ENCODE measurements around the gene PSMA6. TPM values are rescaled to one million over a fixed set of nuclear protein-coding genes. Genes with fewer than 3 reads are reported as not detected.

PSMA6 gene
- polyA plus RNA-seq (2013, experiment 1 of 2), result 410 TPM
- polyA plus RNA-seq (2013, experiment 2 of 2), result 407 TPM

GRCh38 chr14:35292051-35292769 lies at the start of gene PSMA6:
Gene PSMA6, plus strand, starts transcription at chr14:35292382. Its CDS starts 95 bp downstream, at chr14:35292477.
- Histone ChIP-seq H2AK5ac (ENCODE audit: low read length) (no peak within 1 kb of the TSS), H3K4me2 (ENCODE audit: low read length) (peak within 1 kb of the TSS; percentile 91)
- WGBS (ENCODE audit: extremely low coverage, insufficient coverage, low lambda C conversion rate), result no CpG with 5 or more reads among the region's 40 CpGs

GRCh38 chr14:35242599-35243311 lies 49.4 kb upstream of the PSMA6 start:
- Histone ChIP-seq H2BK120ac (ENCODE audit: low read depth, low read length) (no peak overlapping the region), H2AK5ac (ENCODE audit: low read length) (no peak overlapping the region), H2BK5ac (ENCODE audit: low read length) (no peak overlapping the region), H3K4me1 (ENCODE audit: control insufficient read depth, low read depth, low read length) (no peaks in the 10 kb centered on the region), H3K4me3 (ENCODE audit: low read length) (no peak overlapping the region), H3K56ac (ENCODE audit: low read length) (no peak overlapping the region), H3K4ac (ENCODE audit: low read depth, low read length) (no peak overlapping the region), H3K27me3 (ENCODE audit: insufficient read depth, low read length, poor library complexity) (no peaks in the 10 kb centered on the region), H4K5ac (ENCODE audit: low read length) (no peak overlapping the region), H2BK15ac (replicated peaks; ENCODE audit: low read depth) (no peak overlapping the region), H3K27ac (ENCODE audit: low read depth, low read length) (no peak overlapping the region), H3K79me1 (ENCODE audit: low read length) (no peaks in the 10 kb centered on the region), H4K8ac (ENCODE audit: low read depth, low read length) (no peak overlapping the region), H3K79me2 (ENCODE audit: control insufficient read depth, insufficient read depth, low read length) (no peaks in the 10 kb centered on the region), H3K23ac (ENCODE audit: low read length) (no peak overlapping the region), H3K36me3 (ENCODE audit: control insufficient read depth, insufficient read depth, low read length) (no peaks in the 10 kb centered on the region), H3K18ac (ENCODE audit: low read length) (no peak overlapping the region), H3K4me2 (ENCODE audit: low read length) (no peak overlapping the region), H3K9ac (ENCODE audit: low read length) (no peak overlapping the region)
- DNase-seq, result no peak
- no CpG with 5 or more reads among the region's 5 CpGs for WGBS (ENCODE audit: extremely low coverage, insufficient coverage, low lambda C conversion rate)

More at GRCh38 chr14:35292051-35292769, at the start of gene PSMA6:
- Histone ChIP-seq H3K18ac (ENCODE audit: low read length) (peak within 1 kb of the TSS; percentile 77), H3K27ac (ENCODE audit: low read depth, low read length) (peak within 1 kb of the TSS; percentile 67), H3K23ac (ENCODE audit: low read length) (peak within 1 kb of the TSS; percentile 51), H3K56ac (ENCODE audit: low read length) (peak within 1 kb of the TSS; percentile 99), H3K9ac (ENCODE audit: low read length) (peak within 1 kb of the TSS; percentile 98), H3K79me2 (ENCODE audit: control insufficient read depth, insufficient read depth, low read length) (peaks cover 40% of the 10 kb centered on the region), H3K27me3 (ENCODE audit: insufficient read depth, low read length, poor library complexity) (no peaks in the 10 kb centered on the region), H3K4me3 (ENCODE audit: low read length) (peak within 1 kb of the TSS; percentile 94), H4K5ac (ENCODE audit: low read length) (no peak within 1 kb of the TSS), H2BK120ac (ENCODE audit: low read depth, low read length) (no peak within 1 kb of the TSS), H2BK5ac (ENCODE audit: low read length) (peak within 1 kb of the TSS; percentile 85), H3K4ac (ENCODE audit: low read depth, low read length) (peak within 1 kb of the TSS; percentile 66), H3K36me3 (ENCODE audit: control insufficient read depth, insufficient read depth, low read length) (peaks cover 2% of the 10 kb centered on the region), H3K79me1 (ENCODE audit: low read length) (peaks cover 6% of the 10 kb centered on the region), H4K8ac (ENCODE audit: low read depth, low read length) (no peak within 1 kb of the TSS), H3K4me1 (ENCODE audit: control insufficient read depth, low read depth, low read length) (peaks cover 5% of the 10 kb centered on the region), H2BK15ac (replicated peaks; ENCODE audit: low read depth) (no peak within 1 kb of the TSS)
- DNase-seq, result peak; percentile 100

- H3K27ac ChIP-seq (ENCODE audit: low read depth, low read length), result no peak overlapping the region
- no peak overlapping the region for H4K5ac ChIP-seq (ENCODE audit: low read length)
- no peak overlapping the region for H3K9ac ChIP-seq (ENCODE audit: low read length)
- H3K4me3 ChIP-seq (ENCODE audit: low read length), result no peak overlapping the region
- no CpG with 5 or more reads among the region's 2 CpGs for WGBS (ENCODE audit: extremely low coverage, insufficient coverage, low lambda C conversion rate)
- no peak overlapping the region for H3K56ac ChIP-seq (ENCODE audit: low read length)
- no peak overlapping the region for H2AK5ac ChIP-seq (ENCODE audit: low read length)
- H3K23ac ChIP-seq (ENCODE audit: low read length), result no peak overlapping the region
- DNase-seq, result no peak
- no peak overlapping the region for H2BK120ac ChIP-seq (ENCODE audit: low read depth, low read length)
- no peak overlapping the region for H2BK5ac ChIP-seq (ENCODE audit: low read length)
- no peaks in the 10 kb centered on the region for H3K79me2 ChIP-seq (ENCODE audit: control insufficient read depth, insufficient read depth, low read length)
- no peak overlapping the region for H3K4me2 ChIP-seq (ENCODE audit: low read length)
- H3K36me3 ChIP-seq (ENCODE audit: control insufficient read depth, insufficient read depth, low read length), result no peaks in the 10 kb centered on the region
- no peaks in the 10 kb centered on the region for H3K27me3 ChIP-seq (ENCODE audit: insufficient read depth, low read length, poor library complexity)
- H2BK15ac ChIP-seq (replicated peaks; ENCODE audit: low read depth), result no peak overlapping the region
- no peaks in the 10 kb centered on the region for H3K79me1 ChIP-seq (ENCODE audit: low read length)
- no peaks in the 10 kb centered on the region for H3K4me1 ChIP-seq (ENCODE audit: control insufficient read depth, low read depth, low read length)
- H3K18ac ChIP-seq (ENCODE audit: low read length), result no peak overlapping the region
- no peak overlapping the region for H4K8ac ChIP-seq (ENCODE audit: low read depth, low read length)
- H3K4ac ChIP-seq (ENCODE audit: low read depth, low read length), result no peak overlapping the region
These were observed 48.2 kb upstream of the PSMA6 start for GRCh38 chr14:35243956-35244355.

GRCh38 chr14:35244542-35244941 lies 47.6 kb upstream of the PSMA6 start:
- no peak for DNase-seq
- Histone ChIP-seq H3K4me1 (ENCODE audit: control insufficient read depth, low read depth, low read length) (no peaks in the 10 kb centered on the region), H4K8ac (ENCODE audit: low read depth, low read length) (no peak overlapping the region), H3K9ac (ENCODE audit: low read length) (no peak overlapping the region), H3K79me1 (ENCODE audit: low read length) (no peaks in the 10 kb centered on the region), H2BK5ac (ENCODE audit: low read length) (no peak overlapping the region), H2BK120ac (ENCODE audit: low read depth, low read length) (no peak overlapping the region), H2AK5ac (ENCODE audit: low read length) (no peak overlapping the region), H3K23ac (ENCODE audit: low read length) (no peak overlapping the region), H3K79me2 (ENCODE audit: control insufficient read depth, insufficient read depth, low read length) (no peaks in the 10 kb centered on the region), H3K27me3 (ENCODE audit: insufficient read depth, low read length, poor library complexity) (no peaks in the 10 kb centered on the region), H3K27ac (ENCODE audit: low read depth, low read length) (no peak overlapping the region), H4K5ac (ENCODE audit: low read length) (no peak overlapping the region), H3K56ac (ENCODE audit: low read length) (no peak overlapping the region), H3K4me2 (ENCODE audit: low read length) (no peak overlapping the region), H2BK15ac (replicated peaks; ENCODE audit: low read depth) (no peak overlapping the region), H3K36me3 (ENCODE audit: control insufficient read depth, insufficient read depth, low read length) (no peaks in the 10 kb centered on the region), H3K4me3 (ENCODE audit: low read length) (no peak overlapping the region), H3K18ac (ENCODE audit: low read length) (no peak overlapping the region), H3K4ac (ENCODE audit: low read depth, low read length) (no peak overlapping the region)
- WGBS (ENCODE audit: extremely low coverage, insufficient coverage, low lambda C conversion rate), result no CpG with 5 or more reads among the region's 4 CpGs

- no peak overlapping the region for H3K4ac ChIP-seq (ENCODE audit: low read depth, low read length)
- H2BK15ac ChIP-seq (replicated peaks; ENCODE audit: low read depth), result no peak overlapping the region
- no peaks in the 10 kb centered on the region for H3K79me1 ChIP-seq (ENCODE audit: low read length)
- no peak overlapping the region for H4K8ac ChIP-seq (ENCODE audit: low read depth, low read length)
- H2BK120ac ChIP-seq (ENCODE audit: low read depth, low read length), result no peak overlapping the region
- no peaks in the 10 kb centered on the region for H3K4me1 ChIP-seq (ENCODE audit: control insufficient read depth, low read depth, low read length)
- no peak overlapping the region for H3K23ac ChIP-seq (ENCODE audit: low read length)
- no peaks in the 10 kb centered on the region for H3K79me2 ChIP-seq (ENCODE audit: control insufficient read depth, insufficient read depth, low read length)
- H3K9ac ChIP-seq (ENCODE audit: low read length), result no peak overlapping the region
- H3K4me3 ChIP-seq (ENCODE audit: low read length), result no peak overlapping the region
- H2BK5ac ChIP-seq (ENCODE audit: low read length), result no peak overlapping the region
- no peak overlapping the region for H3K18ac ChIP-seq (ENCODE audit: low read length)
- no peak overlapping the region for H2AK5ac ChIP-seq (ENCODE audit: low read length)
- DNase-seq, result no peak
- H3K36me3 ChIP-seq (ENCODE audit: control insufficient read depth, insufficient read depth, low read length), result no peaks in the 10 kb centered on the region
- H3K56ac ChIP-seq (ENCODE audit: low read length), result no peak overlapping the region
- WGBS (ENCODE audit: extremely low coverage, insufficient coverage, low lambda C conversion rate), result no CpG with 5 or more reads among the region's 4 CpGs
- H4K5ac ChIP-seq (ENCODE audit: low read length), result no peak overlapping the region
- no peak overlapping the region for H3K27ac ChIP-seq (ENCODE audit: low read depth, low read length)
- no peak overlapping the region for H3K4me2 ChIP-seq (ENCODE audit: low read length)
- H3K27me3 ChIP-seq (ENCODE audit: insufficient read depth, low read length, poor library complexity), result no peaks in the 10 kb centered on the region
These were observed 47.1 kb upstream of the PSMA6 start for GRCh38 chr14:35245051-35245450.
